H1 (cell line): ENCODE data around the gene BICDL1. TPM values are rescaled to one million over a fixed set of nuclear protein-coding genes. Genes with fewer than 3 reads are reported as not detected.

Experiments
- CTCF ChIA-PET: fragments of 300-600 bp; sonication (Branson Sonifier 250); formaldehyde crosslinking; loops from one replicate; lab custom pipeline; 2021; ENCODE audit not compliant: partially characterized antibody; lab: Charles Lee
- POLR2A ChIA-PET: fragments of 300-600 bp; sonication (Branson Sonifier 250); formaldehyde crosslinking; loops from one replicate; lab custom pipeline; 2021; ENCODE audit warnings: inconsistent platforms; ENCODE audit not compliant: partially characterized antibody; lab: Charles Lee
- DNase-seq, 2 experiments: peaks; one replicate each; pipeline versions ENCODE4 v3.0.0 to v3.0.0-alpha.2; 2010 to 2022; ENCODE audit warnings: low spot score in 2 of 2, low read depth in 1 of 2, mixed read lengths in 1 of 2
- FAIRE-seq: peaks from 2 replicates; lab custom pipeline; 2011; peaks lifted over from hg19 to GRCh38; lab: Jason Lieb, UNC
- H2AFZ ChIP-seq: 2 replicates; pipeline ENCODE4 v1.8.1; 2012; ENCODE audit warnings: low read length, inconsistent platforms
- H2AK5ac ChIP-seq: 2 replicates; pipeline ENCODE4 v1.6.1; 2013; ENCODE audit warnings: low read depth, low read length
- H2BK120ac ChIP-seq: replicated peaks from 2 replicates; pipeline ENCODE3; 2013; ENCODE audit warnings: low read depth, low read length, inconsistent platforms
- H2BK12ac ChIP-seq: 2 replicates; pipeline ENCODE4 v1.6.1; 2013; ENCODE audit warnings: low read depth, low read length
- H2BK15ac ChIP-seq: 2 replicates; pipeline ENCODE4 v1.6.1; 2013; ENCODE audit warnings: low read length
- H2BK20ac ChIP-seq: 2 replicates; pipeline ENCODE4 v1.6.1; 2013; ENCODE audit warnings: low read length
- H2BK5ac ChIP-seq: 2 replicates; pipeline ENCODE4 v1.6.1; 2013; ENCODE audit warnings: low read depth, low read length
- H3K14ac ChIP-seq: 2 replicates; pipeline ENCODE4 v1.6.1; 2013; ENCODE audit warnings: inconsistent platforms; ENCODE audit not compliant: insufficient read length
- H3K18ac ChIP-seq: 2 replicates; pipeline ENCODE4 v1.6.1; 2013; ENCODE audit warnings: low read length; ENCODE audit errors: extremely low read depth
- H3K23ac ChIP-seq: 2 replicates; pipeline ENCODE4 v1.6.1; 2013; ENCODE audit warnings: inconsistent platforms; ENCODE audit not compliant: insufficient read length
- H3K23me2 ChIP-seq: 2 replicates; pipeline ENCODE4 v1.6.1; 2013; ENCODE audit warnings: low read depth, low read length
- H3K27ac ChIP-seq: 2 replicates; pipeline ENCODE4 v1.6.1; 2011; ENCODE audit warnings: low read depth, low read length, inconsistent platforms
- H3K27me3 ChIP-seq, 4 experiments: replicated peaks in 1 of 4; 1 replicate in 1 of 4; 2 replicates in 3 of 4; pipeline versions ENCODE4 v1.6.1 to v1.8.1; 2011 to 2013; ENCODE audit warnings: low read length in 3 of 4, mild to moderate bottlenecking in 3 of 4, inconsistent platforms in 2 of 4, mixed read lengths in 2 of 4, moderate library complexity in 1 of 4; ENCODE audit not compliant: control insufficient read depth in 3 of 4, insufficient read depth in 3 of 4; ENCODE audit errors: extremely low read depth in 1 of 4
- H3K36me3 ChIP-seq, 4 experiments: 2 replicates each; pipeline versions ENCODE4 v1.6.1 to v1.8.1; 2011 to 2013; ENCODE audit warnings: mild to moderate bottlenecking in 4 of 4, low read length in 3 of 4, moderate library complexity in 2 of 4, control low read depth in 1 of 4, inconsistent platforms in 1 of 4; ENCODE audit not compliant: insufficient read depth in 4 of 4, control insufficient read depth in 2 of 4
- H3K4ac ChIP-seq: replicated peaks from 2 replicates; pipeline ENCODE3; 2013; ENCODE audit warnings: low read length, low read depth, mixed read lengths, inconsistent platforms; ENCODE audit not compliant: insufficient read length
- H3K4me1 ChIP-seq, 4 experiments: replicated peaks in 1 of 4; 1 replicate in 1 of 4; 2 replicates in 3 of 4; pipeline versions ENCODE4 v1.6.1 to v1.8.1; 2011 to 2013; ENCODE audit warnings: low read length in 3 of 4, inconsistent platforms in 2 of 4, mixed read lengths in 1 of 4; ENCODE audit not compliant: insufficient read depth in 4 of 4, control insufficient read depth in 3 of 4
- H3K4me2 ChIP-seq, 2 experiments: 2 replicates each; pipeline versions ENCODE4 v1.6.1 to v1.8.1; 2011 to 2013; ENCODE audit warnings: low read depth in 2 of 2, low read length in 2 of 2, control low read depth in 1 of 2, inconsistent platforms in 1 of 2, mild to moderate bottlenecking in 1 of 2; ENCODE audit not compliant: insufficient read depth in 1 of 2
- H3K4me3 ChIP-seq, 4 experiments: fragments of 200-600, 300-600 bp in 1 of 4; sonication (generic), shearing (Covaris generic), sonication (Bioruptor Twin) in 1 of 4; 2 replicates each; pipeline versions ENCODE4 v1.5.1 to v1.8.1; 2011 to 2016; ENCODE audit warnings: low read length in 4 of 4, low read depth in 3 of 4, control low read depth in 2 of 4, inconsistent platforms in 2 of 4, mild to moderate bottlenecking in 2 of 4, mixed read lengths in 1 of 4, moderate library complexity in 1 of 4; ENCODE audit not compliant: insufficient read depth in 2 of 4; ENCODE audit errors: extremely low read depth in 1 of 4
- H3K56ac ChIP-seq: replicated peaks from 2 replicates; pipeline ENCODE3; 2013; ENCODE audit warnings: low read depth, mild to moderate bottlenecking, mixed read lengths, low read length, inconsistent platforms; ENCODE audit not compliant: insufficient read length
- H3K79me1 ChIP-seq: 2 replicates; pipeline ENCODE4 v1.6.1; 2013; ENCODE audit warnings: low read depth, low read length, control low read depth
- H3K79me2 ChIP-seq, 2 experiments: 2 replicates each; pipeline versions ENCODE4 v1.6.1 to v1.8.1; 2012 to 2013; ENCODE audit warnings: low read length in 2 of 2, mild to moderate bottlenecking in 2 of 2, inconsistent platforms in 1 of 2; ENCODE audit not compliant: insufficient read depth in 2 of 2, control insufficient read depth in 1 of 2
- H3K9ac ChIP-seq, 4 experiments: replicated peaks in 1 of 4; 1 replicate in 1 of 4; 2 replicates in 3 of 4; pipeline versions ENCODE4 v1.6.1 to v1.8.1; 2011 to 2013; ENCODE audit warnings: low read depth in 3 of 4, low read length in 3 of 4, control low read depth in 2 of 4, mild to moderate bottlenecking in 2 of 4, moderate library complexity in 2 of 4, inconsistent platforms in 1 of 4; ENCODE audit errors: extremely low read depth in 1 of 4
- H3K9me3 ChIP-seq, 2 experiments: 2 replicates each; pipeline versions ENCODE4 v1.6.1 to v1.8.1; 2012 to 2013; ENCODE audit warnings: mild to moderate bottlenecking in 2 of 2, moderate library complexity in 2 of 2, control low read depth in 1 of 2, inconsistent platforms in 1 of 2, low read depth in 1 of 2, low read length in 1 of 2, mixed read lengths in 1 of 2; ENCODE audit not compliant: insufficient read depth in 2 of 2
- H4K20me1 ChIP-seq, 2 experiments: replicated peaks in 1 of 2; 2 replicates each; pipeline versions ENCODE3 to v1.8.1; 2011 to 2013; ENCODE audit warnings: inconsistent platforms in 2 of 2, low read length in 2 of 2, mild to moderate bottlenecking in 1 of 2; ENCODE audit not compliant: insufficient read depth in 2 of 2, control insufficient read depth in 1 of 2
- H4K5ac ChIP-seq: 2 replicates; pipeline ENCODE4 v1.6.1; 2013; ENCODE audit warnings: low read length, low read depth, mixed read lengths, inconsistent platforms; ENCODE audit not compliant: insufficient read length
- H4K8ac ChIP-seq: 2 replicates; pipeline ENCODE4 v1.8.0; 2013; ENCODE audit warnings: mild to moderate bottlenecking, moderate library complexity, low read length, inconsistent platforms; ENCODE audit not compliant: insufficient read depth; ENCODE audit errors: extremely low read depth
- H4K91ac ChIP-seq: replicated peaks from 2 replicates; pipeline ENCODE3; 2013; ENCODE audit warnings: low read length, mixed read lengths, inconsistent platforms; ENCODE audit not compliant: insufficient read length
- CHD2 ChIP-seq: IDR thresholded peaks from 2 replicates; pipeline ENCODE4 v1.6.1; 2012; ENCODE audit warnings: low read length, improper control_type of control experiment
- CREB1 ChIP-seq: IDR thresholded peaks from 2 replicates; pipeline ENCODE4 v1.6.1; 2012; ENCODE audit warnings: inconsistent platforms
- HDAC6 ChIP-seq: IDR thresholded peaks from one replicate; pipeline ENCODE4 v1.7.1; 2012; ENCODE audit warnings: low read depth, mild to moderate bottlenecking, inconsistent platforms, low read length, moderate library complexity
- KDM1A ChIP-seq: fragments of 200-600, 300-600 bp; sonication (generic); IDR thresholded peaks from 2 replicates; pipeline ENCODE4 v1.7.1; 2016; ENCODE audit warnings: mild to moderate bottlenecking, low read length, borderline replicate concordance
- KDM5A ChIP-seq: fragments of 200-600 bp; IDR thresholded peaks from 2 replicates; pipeline ENCODE4 v1.7.1; 2012; ENCODE audit warnings: mild to moderate bottlenecking, low read length, inconsistent platforms, mixed read lengths
- NRF1 ChIP-seq: IDR thresholded peaks from 2 replicates; pipeline ENCODE4 v1.6.1; 2011; ENCODE audit warnings: mild to moderate bottlenecking, low read depth, low read length, improper control_type of control experiment
- POU5F1 ChIP-seq: IDR thresholded peaks from 2 replicates; pipeline ENCODE4 v1.6.1; 2011; ENCODE audit warnings: low read depth, mild to moderate bottlenecking, low read length, moderate library complexity
- SIX5 ChIP-seq: IDR thresholded peaks from 2 replicates; pipeline ENCODE4 v1.6.1; 2011; ENCODE audit warnings: mild to moderate bottlenecking, low read depth, low read length
- TAF7 ChIP-seq: optimal IDR thresholded peaks from 2 replicates; pipeline ENCODE3; 2011; ENCODE audit warnings: low read depth, mild to moderate bottlenecking, inconsistent platforms, low read length, moderate library complexity, borderline replicate concordance
- TBP ChIP-seq: IDR thresholded peaks from 2 replicates; pipeline ENCODE4 v1.6.1; 2011; ENCODE audit warnings: low read depth, low read length, improper control_type of control experiment
- YY1 ChIP-seq: IDR thresholded peaks from 2 replicates; pipeline ENCODE4 v1.6.1; 2011; ENCODE audit warnings: low read depth, mild to moderate bottlenecking, low read length
- WGBS, 2 experiments: shearing (Covaris generic) in 1 of 2; methylation state at CpG; one replicate each; pipeline versions ENCODE4 v1.1.6 to v1.1.7; 2013 to 2015; ENCODE audit warnings: low lambda C conversion rate in 2 of 2, mixed read lengths in 2 of 2, inconsistent platforms in 1 of 2, low coverage in 1 of 2, missing lambda C conversion rate in 1 of 2; ENCODE audit not compliant: insufficient replicate concordance in 2 of 2, insufficient coverage in 1 of 2, insufficient read length in 1 of 2; ENCODE audit errors: extremely low coverage in 1 of 2, missing lambda C conversion rate in 1 of 2; 5-methylcytosine and 5-hydroxymethylcytosine counted together
- polyA plus RNA-seq, 7 experiments: library from polyadenylated mRNA; depleted of rRNA in 3 of 7; stranded (reverse) in 5 of 7; unstranded in 2 of 7; fragments of >200 nt in 5 of 7; fragments of 200-250 nt in 2 of 7; gene quantifications; 1 replicate in 5 of 7; 2 replicates in 1 of 7; 4 replicates in 1 of 7; pipeline versions ENCODE4 v1.2.1 to v1.2.3, GENCODE V29; 2011 to 2013; ENCODE audit warnings: missing spikeins in 2 of 7, mixed read lengths in 2 of 7
- total RNA-seq: library from RNA; stranded (reverse); fragmentation: NEBNext Ultra II Directional; extraction: Animal tissue kit (Norgen Biotek cat#: 25700); gene quantifications from 2 replicates; pipeline ENCODE4 v1.2.1, GENCODE V29; 2021
- TF ChIP-seq, protein P1 (sequence below), 3 experiments: IDR thresholded peaks; 1 replicate in 2 of 3; 2 replicates in 1 of 3; pipeline versions ENCODE4 v1.5.1 to v1.6.1; 2011; ENCODE audit warnings: low read length in 3 of 3, mild to moderate bottlenecking in 3 of 3, inconsistent platforms in 2 of 3, low read depth in 1 of 3, moderate library complexity in 1 of 3; ENCODE audit not compliant: insufficient read depth in 1 of 3; ENCODE audit errors: control extremely low read depth in 1 of 3

Gene BICDL1
- total and polyA plus RNA-seq, 2 of the 8 experiments (the other 6 are each of a cell fraction or from before 2014, with no cell fraction given), result 17.2 to 25.9 TPM

DNA sequence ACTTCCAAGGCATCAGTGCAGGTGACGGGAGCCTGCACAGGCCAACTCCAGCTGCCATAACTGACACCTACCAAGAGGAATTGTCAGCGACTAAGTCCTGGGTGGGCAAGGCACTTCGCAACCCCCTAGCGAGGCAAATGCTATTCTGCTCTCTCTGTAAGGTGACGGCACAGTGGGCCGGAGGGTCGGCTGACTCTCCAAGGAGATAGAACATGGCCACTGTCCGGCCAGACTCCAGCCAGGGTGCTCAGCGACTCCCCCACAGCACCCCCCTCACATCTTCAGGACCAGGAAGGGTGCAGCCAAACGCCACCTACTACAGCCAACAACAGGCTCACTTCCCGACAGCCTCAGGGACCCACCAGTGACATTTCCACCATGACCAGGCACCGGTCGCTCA, 114.3 kb downstream of the BICDL1 start:
- no peak overlapping the region for H3K9ac ChIP-seq
- 94% methylated on average over 13 of the region's 13 CpGs; no CpG with 5 or more reads in 1 of the 2 experiments for WGBS, 2 experiments

More for the DNA sequence above, 114.3 kb downstream of the BICDL1 start:
- no peaks in the 10 kb centered on the region for H3K23me2 ChIP-seq
- H3K79me2 ChIP-seq, result peaks cover 0 to 53% of the 10 kb centered on the region in 2 experiments; a peak in 3 of 4 replicates
- no peak overlapping the region for H4K5ac ChIP-seq
- TF ChIP-seq POU5F1, result no peak
- no peak for TF ChIP-seq CREB1
- TF ChIP-seq KDM5A, result no peak
- no peak for TF ChIP-seq CHD2
- TF ChIP-seq HDAC6, result no peak
- no peak for TF ChIP-seq TAF7
- no peak for TF ChIP-seq YY1
- no peak for TF ChIP-seq NRF1
- TF ChIP-seq TBP, result no peak
- no peak for TF ChIP-seq KDM1A
- TF ChIP-seq, protein P1, sequence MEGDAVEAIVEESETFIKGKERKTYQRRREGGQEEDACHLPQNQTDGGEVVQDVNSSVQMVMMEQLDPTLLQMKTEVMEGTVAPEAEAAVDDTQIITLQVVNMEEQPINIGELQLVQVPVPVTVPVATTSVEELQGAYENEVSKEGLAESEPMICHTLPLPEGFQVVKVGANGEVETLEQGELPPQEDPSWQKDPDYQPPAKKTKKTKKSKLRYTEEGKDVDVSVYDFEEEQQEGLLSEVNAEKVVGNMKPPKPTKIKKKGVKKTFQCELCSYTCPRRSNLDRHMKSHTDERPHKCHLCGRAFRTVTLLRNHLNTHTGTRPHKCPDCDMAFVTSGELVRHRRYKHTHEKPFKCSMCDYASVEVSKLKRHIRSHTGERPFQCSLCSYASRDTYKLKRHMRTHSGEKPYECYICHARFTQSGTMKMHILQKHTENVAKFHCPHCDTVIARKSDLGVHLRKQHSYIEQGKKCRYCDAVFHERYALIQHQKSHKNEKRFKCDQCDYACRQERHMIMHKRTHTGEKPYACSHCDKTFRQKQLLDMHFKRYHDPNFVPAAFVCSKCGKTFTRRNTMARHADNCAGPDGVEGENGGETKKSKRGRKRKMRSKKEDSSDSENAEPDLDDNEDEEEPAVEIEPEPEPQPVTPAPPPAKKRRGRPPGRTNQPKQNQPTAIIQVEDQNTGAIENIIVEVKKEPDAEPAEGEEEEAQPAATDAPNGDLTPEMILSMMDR (IDR thresholded peaks at IDR 0.05; ENCODE audit: control extremely low read depth in 1 of 3, insufficient read depth in 1 of 3, low read depth in 1 of 3, low read length in 3 of 3), result no peak
- no peak for TF ChIP-seq SIX5
- H4K91ac ChIP-seq, result no peak overlapping the region
- no peaks in the 10 kb centered on the region for H3K9me3 ChIP-seq
- H3K4ac ChIP-seq, result no peak overlapping the region
- ChIA-PET POLR2A (interaction anchor here (1.3 to 6.3 kb wide), 7 partner anchors 9 to 97 kb away, joined by 5 to 52 read pairs (median 10); partner anchors contain the start of genes RAB35 and RPLP0), CTCF (interaction anchor here (1.1 to 2.6 kb wide), 6 partner anchors 9 to 31 kb away, joined by 3 to 12 read pairs (median 4); partner anchors contain the start of gene RAB35)
- peaks cover 7% of the 10 kb centered on the region; the same call in 1 of the 2 replicates for H3K79me1 ChIP-seq
- H3K27ac ChIP-seq, result no peak overlapping the region
- H3K4me2 ChIP-seq, result no peak overlapping the region
- no peak overlapping the region for H3K14ac ChIP-seq
- no peaks in the 10 kb centered on the region for H3K27me3 ChIP-seq
- H4K20me1 ChIP-seq, result peaks cover 6 to 18% of the 10 kb centered on the region in 2 experiments
- DNase-seq (no peak), FAIRE-seq (no peak)
- H3K36me3 ChIP-seq, result peaks cover 0 to 12% (median 4%) of the 10 kb centered on the region in 4 experiments; a peak in 6 of 8 replicates
- H2BK5ac ChIP-seq, result no peak overlapping the region
- H3K56ac ChIP-seq, result no peak overlapping the region
- H2BK120ac ChIP-seq, result no peak overlapping the region
- no peak overlapping the region for H2BK20ac ChIP-seq
- no peak overlapping the region for H3K4me3 ChIP-seq
- no peak overlapping the region for H2AK5ac ChIP-seq
- H3K23ac ChIP-seq, result no peak overlapping the region
- no peak overlapping the region for H3K18ac ChIP-seq
- H2AFZ ChIP-seq, result no peak overlapping the region
- H2BK12ac ChIP-seq, result no peak overlapping the region
- H2BK15ac ChIP-seq, result 0 out of 2 replicates have a peak overlapping the region, but pooled peaks have one; percentile 18
- H3K4me1 ChIP-seq, result peaks cover 0 to 9% (median 5%) of the 10 kb centered on the region in 4 experiments; a peak in 5 of 7 replicates
- H4K8ac ChIP-seq, result peak overlapping the region; percentile 41; the same call in 1 of the 2 replicates
